Stimulated activated CD8-positive, alpha-beta memory T cell treated with anti-CD3 and anti-CD28 coated beads, Interleukin-12 subunit alpha, Interleukin-12 subunit beta, amount 100 ng/mL, for 24 hours (primary cell): ENCODE results near the gene SIPA1L2.

Source experiments
- DNase-seq: peaks from one replicate; pipeline ENCODE4 v3.0.0-alpha.2; 2020; ENCODE audit errors: extremely low read depth

SIPA1L2 gene

GRCh38 chr1:232589111-232589811 is 40.7 kb downstream of the SIPA1L2 start:
- no peak for DNase-seq

- DNase-seq = no peak
Measured at GRCh38 chr1:232587141-232588008, 42.6 kb downstream of the SIPA1L2 start.

- no peak for DNase-seq
Measured at GRCh38 chr1:232586679-232587078, 43.3 kb downstream of the SIPA1L2 start.

DNA sequence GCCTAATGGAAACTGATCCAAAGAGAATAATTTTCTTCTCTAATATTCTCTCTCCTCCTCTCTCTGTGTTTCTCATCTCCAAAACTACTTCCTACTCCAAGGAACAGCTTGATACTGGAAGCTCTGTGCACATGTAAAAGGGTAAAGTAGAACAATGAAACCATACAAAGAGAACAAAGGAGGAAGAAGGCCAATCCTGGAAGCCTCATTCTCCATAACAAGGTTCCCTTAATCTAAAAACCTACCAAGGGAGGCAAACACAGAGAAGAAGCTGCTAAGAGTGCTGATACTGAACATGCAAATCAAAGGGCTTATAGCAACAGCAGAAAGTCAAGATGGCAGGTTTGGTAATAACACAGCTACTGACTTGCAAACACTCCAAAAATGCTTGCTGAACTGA is 44.4 kb downstream of the SIPA1L2 start:
- DNase-seq = no peak

- no peak for DNase-seq
Measured at GRCh38 chr1:232581932-232582331, 48.0 kb downstream of the SIPA1L2 start.
